ENCODE data around the gene DCD.

DNA sequence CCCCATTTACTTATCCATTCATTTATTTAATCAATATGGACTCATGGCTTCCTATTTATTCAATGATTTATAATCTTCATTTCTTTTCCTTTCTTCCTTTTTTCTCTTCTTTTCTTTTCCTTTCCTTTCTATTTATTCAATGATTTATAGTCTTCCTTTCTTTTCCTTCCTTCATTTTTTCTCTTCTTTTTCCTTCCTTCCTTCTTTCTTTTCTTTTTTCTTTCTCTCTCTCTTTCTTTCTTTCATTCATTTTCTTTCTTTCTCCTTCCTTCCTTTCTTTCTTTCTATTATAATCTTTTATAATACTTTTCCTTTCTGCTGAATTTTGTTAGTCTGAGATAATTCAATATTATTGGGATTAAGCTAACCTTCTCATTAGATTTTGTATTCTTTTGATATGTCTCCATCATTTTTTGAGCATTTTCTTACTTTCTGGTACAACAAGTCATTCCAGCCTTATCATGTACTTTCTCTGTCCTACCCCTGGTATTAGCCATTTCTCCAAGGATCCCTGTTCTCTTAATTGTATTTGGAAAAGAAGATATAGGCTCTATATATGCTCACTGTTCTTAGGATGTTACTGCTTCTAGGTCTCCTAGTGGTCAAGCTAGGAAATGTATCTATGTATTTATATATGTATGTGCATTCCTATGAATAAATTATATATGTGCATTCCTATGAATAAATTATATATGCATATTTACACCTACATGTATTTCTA, 25.5 kb downstream of the DCD start:
- TF ChIP-seq, protein P1, sequence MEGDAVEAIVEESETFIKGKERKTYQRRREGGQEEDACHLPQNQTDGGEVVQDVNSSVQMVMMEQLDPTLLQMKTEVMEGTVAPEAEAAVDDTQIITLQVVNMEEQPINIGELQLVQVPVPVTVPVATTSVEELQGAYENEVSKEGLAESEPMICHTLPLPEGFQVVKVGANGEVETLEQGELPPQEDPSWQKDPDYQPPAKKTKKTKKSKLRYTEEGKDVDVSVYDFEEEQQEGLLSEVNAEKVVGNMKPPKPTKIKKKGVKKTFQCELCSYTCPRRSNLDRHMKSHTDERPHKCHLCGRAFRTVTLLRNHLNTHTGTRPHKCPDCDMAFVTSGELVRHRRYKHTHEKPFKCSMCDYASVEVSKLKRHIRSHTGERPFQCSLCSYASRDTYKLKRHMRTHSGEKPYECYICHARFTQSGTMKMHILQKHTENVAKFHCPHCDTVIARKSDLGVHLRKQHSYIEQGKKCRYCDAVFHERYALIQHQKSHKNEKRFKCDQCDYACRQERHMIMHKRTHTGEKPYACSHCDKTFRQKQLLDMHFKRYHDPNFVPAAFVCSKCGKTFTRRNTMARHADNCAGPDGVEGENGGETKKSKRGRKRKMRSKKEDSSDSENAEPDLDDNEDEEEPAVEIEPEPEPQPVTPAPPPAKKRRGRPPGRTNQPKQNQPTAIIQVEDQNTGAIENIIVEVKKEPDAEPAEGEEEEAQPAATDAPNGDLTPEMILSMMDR (IDR thresholded peaks at IDR 0.05) = no peak
- no peak for TF ChIP-seq POLR2A (IDR thresholded peaks at IDR 0.05)
